B cell (primary cell): ENCODE results near the gene CDK2. TPM values are rescaled to one million over a fixed set of nuclear protein-coding genes. Genes with fewer than 3 reads are reported as not detected.
A peak's percentile ranks its signal among the peaks of the same experiment; 100 is the strongest.

Source experiments
- ATAC-seq: fragments of 200-7000 bp; cut with Tn5 transposase; one replicate; pipeline ENCODE4 v1.10.0; 2021; ENCODE audit warnings: low read depth, mild to moderate bottlenecking, moderate number of reproducible peaks, moderate library complexity
- CTCF ChIA-PET: fragments of 350-600 bp; sonication (Branson Sonifier 250); formaldehyde crosslinking; loops from one replicate; lab custom pipeline; 2021; ENCODE audit warnings: antibody characterized with exemption, inconsistent platforms; lab: Charles Lee
- POLR2A ChIA-PET: fragments of 350-600 bp; sonication (Branson Sonifier 250); formaldehyde crosslinking; loops from one replicate; lab custom pipeline; 2021; ENCODE audit warnings: antibody characterized with exemption; lab: Charles Lee
- DNase-seq: peaks from one replicate; pipeline ENCODE4 v3.0.0; 2013
- H2AFZ ChIP-seq: 2 replicates; pipeline ENCODE4 v1.6.1; 2012; ENCODE audit warnings: mild to moderate bottlenecking, low read depth, low read length; ENCODE audit not compliant: insufficient read depth, poor library complexity, severe bottlenecking
- H3K27ac ChIP-seq, 2 donors: 1 replicate in 1 of 2; 2 replicates in 1 of 2; pipeline ENCODE4 v1.5.1; 2012 to 2013; ENCODE audit warnings: low read length in 2 of 2, mild to moderate bottlenecking in 2 of 2, moderate library complexity in 1 of 2
- H3K27me3 ChIP-seq, 4 experiments: fragments of 200-600 bp in 1 of 4; sonication (generic) in 1 of 4; replicated peaks in 1 of 4; 1 replicate in 2 of 4; 2 replicates in 2 of 4; pipeline versions ENCODE4 v1.6.1 to v1.7.0; 2013 to 2016; ENCODE audit warnings: low read length in 3 of 4, mild to moderate bottlenecking in 2 of 4, mixed read lengths in 1 of 4, moderate library complexity in 1 of 4; ENCODE audit not compliant: insufficient read depth in 4 of 4, control insufficient read depth in 3 of 4; ENCODE audit errors: control extremely low read depth in 1 of 4
- H3K36me3 ChIP-seq, 2 experiments: replicated peaks in 1 of 2; 1 replicate in 1 of 2; 2 replicates in 1 of 2; pipeline versions ENCODE4 v1.6.1 to v1.7.1; 2013; ENCODE audit warnings: low read length in 1 of 2; ENCODE audit not compliant: insufficient read depth in 2 of 2, control insufficient read depth in 1 of 2; ENCODE audit errors: control extremely low read depth in 1 of 2, extremely low read depth in 1 of 2
- H3K4me1 ChIP-seq, 2 donors: fragments of 200-600 bp in 1 of 2; sonication (generic) in 1 of 2; 1 replicate in 1 of 2; 2 replicates in 1 of 2; pipeline versions ENCODE4 v1.5.1 to v1.6.1; 2013 to 2017; ENCODE audit warnings: low read length in 2 of 2; ENCODE audit not compliant: control insufficient read depth in 2 of 2, insufficient read depth in 2 of 2
- H3K4me2 ChIP-seq: replicated peaks from 2 replicates; pipeline ENCODE3; 2012; ENCODE audit warnings: mild to moderate bottlenecking, low read depth, low read length; ENCODE audit not compliant: poor library complexity, severe bottlenecking
- H3K4me3 ChIP-seq, 5 experiments: fragments of 200-600 bp in 1 of 5; sonication (generic) in 1 of 5; 1 replicate in 3 of 5; 2 replicates in 2 of 5; pipeline versions ENCODE4 v1.5.1 to v1.7.0; 2011 to 2016; ENCODE audit warnings: low read length in 4 of 5, mild to moderate bottlenecking in 4 of 5, low read depth in 2 of 5, control low read depth in 1 of 5, moderate library complexity in 1 of 5; ENCODE audit not compliant: insufficient read depth in 1 of 5; ENCODE audit errors: control extremely low read depth in 1 of 5, extremely low read depth in 1 of 5
- H3K79me2 ChIP-seq: fragments of 200-600 bp; sonication (generic); one replicate; pipeline ENCODE4 v1.6.0; 2016; ENCODE audit warnings: low read length; ENCODE audit not compliant: control insufficient read depth, insufficient read depth
- H3K9ac ChIP-seq: fragments of 200-600 bp; sonication (generic); 2 replicates; pipeline ENCODE4 v1.6.1; 2017; ENCODE audit warnings: mild to moderate bottlenecking, low read length, moderate library complexity
- H3K9me3 ChIP-seq, 3 donors: one replicate each; pipeline versions ENCODE4 v1.6.1 to v1.7.1; 2013; ENCODE audit warnings: low read length in 2 of 3; ENCODE audit not compliant: control insufficient read depth in 2 of 3, insufficient read depth in 1 of 3; ENCODE audit errors: control extremely low read depth in 1 of 3
- H4K20me1 ChIP-seq: 2 replicates; pipeline ENCODE4 v1.6.0; 2012; ENCODE audit warnings: mild to moderate bottlenecking, low read length; ENCODE audit not compliant: insufficient read depth, control insufficient read depth, poor library complexity, severe bottlenecking
- H3K27ac Mint-ChIP-seq: one replicate; pipeline ENCODE4 v1.8.0; 2021; ENCODE audit warnings: mixed read lengths
- H3K27me3 Mint-ChIP-seq: one replicate; pipeline ENCODE4 v1.8.0; 2021; ENCODE audit warnings: mixed read lengths
- H3K4me1 Mint-ChIP-seq: one replicate; pipeline ENCODE4 v1.8.0; 2021; ENCODE audit warnings: mixed read lengths
- H3K4me3 Mint-ChIP-seq: one replicate; pipeline ENCODE4 v1.8.0; 2021; ENCODE audit warnings: mixed read lengths
- H3K9me3 Mint-ChIP-seq: one replicate; pipeline ENCODE4 v1.8.0; 2022; ENCODE audit warnings: mixed read lengths; ENCODE audit not compliant: insufficient read depth
- CTCF ChIP-seq: fragments of 200-600 bp; IDR thresholded peaks from one replicate; pipeline ENCODE4 v1.8.0; 2022; ENCODE audit warnings: antibody characterized with exemption, mild to moderate bottlenecking
- EZH2 ChIP-seq: IDR thresholded peaks from 2 replicates; pipeline ENCODE4 v1.6.1; 2012; ENCODE audit warnings: borderline replicate concordance, low read depth, mild to moderate bottlenecking, moderate library complexity, low read length; ENCODE audit not compliant: insufficient read depth, poor library complexity, severe bottlenecking
- WGBS: methylation state at CpG from one replicate; pipeline ENCODE4 v1.1.5; 2013; ENCODE audit warnings: missing lambda C conversion rate; ENCODE audit not compliant: insufficient coverage; 5-methylcytosine and 5-hydroxymethylcytosine counted together
- intact Hi-C: fragments of 100-400 bp; cut with micrococcal nuclease; formaldehyde crosslinking; loops from one replicate; pipeline ENCODE4 v1.10.0; 2022
- polyA plus RNA-seq: library from polyadenylated mRNA; depleted of rRNA; stranded (reverse); fragments of >200 nt; gene quantifications from 2 replicates; pipeline ENCODE4 v1.2.3, GENCODE V29; 2012
- total RNA-seq, 2 donors: library from RNA; stranded (reverse); fragments of 120-200 nt in 1 of 2; gene quantifications; 1 replicate in 1 of 2; 2 replicates in 1 of 2; pipeline versions ENCODE4 v1.2.3 to v1.2.4, GENCODE V29; 2013 to 2022

The CDK2 gene
- total and polyA plus RNA-seq, 2 donors (not counting 1 experiment from before 2014, with no cell fraction given) = 10.8 to 32.8 TPM

GRCh38 chr12:55983232-55983842 is 16.7 kb downstream of the CDK2 start:
- no peak overlapping the region for H2AFZ ChIP-seq
- H3K9ac ChIP-seq = no peak overlapping the region
- Mint-ChIP-seq H3K27me3 (no peaks in the 10 kb centered on the region), H3K9me3 (no peaks in the 10 kb centered on the region), H3K4me3 (peak overlapping the region; percentile 61), H3K27ac (peak overlapping the region; percentile 75), H3K4me1 (peaks cover 22% of the 10 kb centered on the region)
- H3K4me3 ChIP-seq = no peak overlapping the region
- H3K36me3 ChIP-seq = peaks cover 4 to 23% of the 10 kb centered on the region in 2 experiments
- ATAC-seq (peak; percentile 51), DNase-seq (peak; percentile 44)
- intact Hi-C loops = no loop called here
- no peak for TF ChIP-seq CTCF
- TF ChIP-seq EZH2 = no peak
- no peaks in the 10 kb centered on the region for H3K27me3 ChIP-seq
- H4K20me1 ChIP-seq = peaks cover 29% of the 10 kb centered on the region
- CTCF ChIA-PET = interaction anchor here (0.9 to 2.8 kb wide), 4 partner anchors 11 to 58 kb away, joined by 3 to 19 read pairs (median 5); no protein-coding TSS in a partner anchor
- POLR2A ChIA-PET = interaction anchor here (0.7 to 1.5 kb wide), 3 partner anchors 11 to 653 kb away, joined by 5 to 6 read pairs (median 5); no protein-coding TSS in a partner anchor
- H3K4me2 ChIP-seq = peak overlapping the region; percentile 57
- peak overlapping the region in 1 of 2 donors; percentile 60 for H3K27ac ChIP-seq
- H3K4me1 ChIP-seq = peaks cover 23% of the 10 kb centered on the region in 2 donors
- H3K9me3 ChIP-seq = no peaks in the 10 kb centered on the region
- 0% methylated on average over 2 of the region's 4 CpGs for WGBS
- peaks cover 50% of the 10 kb centered on the region for H3K79me2 ChIP-seq

DNA sequence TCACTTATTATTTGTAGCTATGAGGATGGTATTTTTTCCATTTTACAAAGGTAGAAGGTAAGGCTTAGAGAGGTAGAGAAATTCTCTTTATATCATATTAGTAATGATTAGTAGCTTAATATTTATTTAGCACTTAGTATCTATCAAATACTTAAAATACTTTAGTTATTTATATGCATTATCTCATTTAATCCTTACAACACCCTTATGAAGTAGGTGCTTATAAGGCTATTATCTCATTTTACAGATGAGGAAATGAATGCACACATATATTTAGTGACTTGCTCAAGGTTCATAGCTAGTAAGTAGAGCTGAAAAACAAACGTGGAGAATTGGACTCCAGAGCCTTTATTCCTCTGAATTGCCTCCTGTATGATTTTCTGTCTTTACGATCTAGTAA is 18.2 kb downstream of the CDK2 start:
- Mint-ChIP-seq H3K27me3 (no peaks in the 10 kb centered on the region), H3K9me3 (no peaks in the 10 kb centered on the region), H3K4me1 (peaks cover 20% of the 10 kb centered on the region), H3K27ac (no peak overlapping the region), H3K4me3 (no peak overlapping the region)
- Histone ChIP-seq H3K4me2 (no peak overlapping the region), H3K4me1 (peaks cover 23% of the 10 kb centered on the region in 2 donors), H3K4me3 (no peak overlapping the region), H3K27me3 (no peaks in the 10 kb centered on the region), H3K27ac (no peak overlapping the region), H3K9ac (no peak overlapping the region), H3K36me3 (peaks cover 8 to 22% of the 10 kb centered on the region in 2 experiments), H3K9me3 (no peaks in the 10 kb centered on the region), H4K20me1 (peaks cover 19% of the 10 kb centered on the region), H2AFZ (no peak overlapping the region), H3K79me2 (peaks cover 35% of the 10 kb centered on the region)
- ChIA-PET CTCF (interaction anchor here (0.8 to 2.8 kb wide), 8 partner anchors 9 to 247 kb away, joined by 3 to 19 read pairs (median 5); partner anchors contain the start of gene SUOX), POLR2A (interaction anchor here (0.7 kb wide), 1 partner anchor 11 kb away, joined by 3 read pairs; the partner anchor contains the start of gene RAB5B)
- intact Hi-C loops = no loop called here
- WGBS = 100% methylated on average over 1 of the region's 2 CpGs
- TF ChIP-seq CTCF (no peak), EZH2 (no peak)
- DNase-seq (no peak), ATAC-seq (no peak)
